8988T (cell line): ENCODE data around the gene HSDL2.
"Not testable (repeated sequence)": the region's sequence is repeated elsewhere in the genome, so short reads cannot be mapped to it uniquely, and the experiment has no call there.

Experiments
- DNase-seq: peaks from one replicate; pipeline ENCODE4 v3.0.0; 2011

HSDL2 gene

GRCh38 chr9:112503170-112503569 is 123.3 kb downstream of the HSDL2 start:
- DNase-seq = no peak

- no peak for DNase-seq
Observed at GRCh38 chr9:112505086-112505485, 125.2 kb downstream of the HSDL2 start.

GRCh38 chr9:112505607-112506006 is 125.7 kb downstream of the HSDL2 start:
- DNase-seq = no peak

GRCh38 chr9:112506571-112506970 is 126.7 kb downstream of the HSDL2 start:
- DNase-seq = no peak

- DNase-seq = no peak
Observed at GRCh38 chr9:112507001-112507680, 127.2 kb downstream of the HSDL2 start.

GRCh38 chr9:112508377-112508776 is 128.5 kb downstream of the HSDL2 start:
- no peak for DNase-seq

- not testable (repeated sequence) for DNase-seq
Observed at GRCh38 chr9:112512377-112512776, 132.5 kb downstream of the HSDL2 start.

GRCh38 chr9:112516769-112517168 is 136.9 kb downstream of the HSDL2 start:
- no peak for DNase-seq

- no peak for DNase-seq
Observed at GRCh38 chr9:112520069-112520468, 140.2 kb downstream of the HSDL2 start.

GRCh38 chr9:112520656-112521055 is 140.7 kb downstream of the HSDL2 start:
- DNase-seq = no peak
